CD14-positive monocyte (primary cell): Measurements from ENCODE around the gene SH2D3C. TPM values are rescaled to one million over a fixed set of nuclear protein-coding genes. Genes with fewer than 3 reads are reported as not detected.

Experiments
- DNase-seq, 3 donors: peaks; one replicate each; pipeline ENCODE4 v3.0.0-alpha.2; 2011 to 2022
- H2AFZ ChIP-seq: 2 replicates; pipeline ENCODE4 v1.6.0; 2012; ENCODE audit warnings: mild to moderate bottlenecking, low read depth, low read length, inconsistent platforms; ENCODE audit not compliant: insufficient read depth, poor library complexity, severe bottlenecking
- H3K27ac ChIP-seq, 2 donors: 1 replicate in 1 of 2; 2 replicates in 1 of 2; pipeline ENCODE4 v1.5.1; 2012 to 2013; ENCODE audit warnings: low read length in 2 of 2, control low read depth in 1 of 2, inconsistent platforms in 1 of 2, low read depth in 1 of 2, mild to moderate bottlenecking in 1 of 2
- H3K27me3 ChIP-seq, 2 donors: one replicate each; pipeline versions ENCODE4 v1.6.0 to v1.6.1; 2011 to 2013; ENCODE audit warnings: low read length in 2 of 2; ENCODE audit not compliant: control insufficient read depth in 2 of 2, insufficient read depth in 2 of 2
- H3K36me3 ChIP-seq, 2 donors: replicated peaks in 1 of 2; 1 replicate in 1 of 2; 2 replicates in 1 of 2; pipeline versions ENCODE4 v1.5.1 to v1.6.1; 2012 to 2013; ENCODE audit warnings: low read length in 2 of 2, control low read depth in 1 of 2, inconsistent platforms in 1 of 2, mild to moderate bottlenecking in 1 of 2; ENCODE audit not compliant: insufficient read depth in 2 of 2, control insufficient read depth in 1 of 2
- H3K4me1 ChIP-seq, 2 donors: 1 replicate in 1 of 2; 2 replicates in 1 of 2; pipeline versions ENCODE4 v1.5.1 to v1.6.1; 2012 to 2013; ENCODE audit warnings: low read length in 2 of 2, control low read depth in 1 of 2, inconsistent platforms in 1 of 2, mild to moderate bottlenecking in 1 of 2, moderate library complexity in 1 of 2; ENCODE audit not compliant: insufficient read depth in 2 of 2, control insufficient read depth in 1 of 2
- H3K4me2 ChIP-seq: replicated peaks from 2 replicates; pipeline ENCODE3; 2012; ENCODE audit warnings: low read length, moderate library complexity, mild to moderate bottlenecking; ENCODE audit not compliant: poor library complexity, severe bottlenecking; ENCODE audit errors: extremely low read depth
- H3K4me3 ChIP-seq, 3 experiments: fragments of 200-600 bp in 1 of 3; sonication (generic) in 1 of 3; replicated peaks in 1 of 3; 1 replicate in 2 of 3; 2 replicates in 1 of 3; pipeline ENCODE4 v1.5.1; 2011 to 2013; ENCODE audit warnings: low read length in 3 of 3, mild to moderate bottlenecking in 3 of 3, control low read depth in 2 of 3, low read depth in 2 of 3, inconsistent platforms in 1 of 3, moderate library complexity in 1 of 3
- H3K79me2 ChIP-seq: 2 replicates; pipeline ENCODE4 v1.6.0; 2012; ENCODE audit warnings: mild to moderate bottlenecking, control low read depth, inconsistent platforms, low read length, moderate library complexity; ENCODE audit not compliant: insufficient read depth
- H3K9ac ChIP-seq: 2 replicates; pipeline ENCODE4 v1.6.0; 2017; ENCODE audit warnings: low read length, mild to moderate bottlenecking; ENCODE audit not compliant: insufficient read depth, poor library complexity, severe bottlenecking
- H3K9me3 ChIP-seq, 2 donors: replicated peaks in 1 of 2; 1 replicate in 1 of 2; 2 replicates in 1 of 2; pipeline versions ENCODE4 v1.5.1 to v1.6.1; 2012 to 2013; ENCODE audit warnings: low read length in 2 of 2, control low read depth in 1 of 2; ENCODE audit not compliant: control insufficient read depth in 1 of 2, insufficient read depth in 1 of 2
- H4K20me1 ChIP-seq: 2 replicates; pipeline ENCODE4 v1.6.0; 2012; ENCODE audit warnings: mild to moderate bottlenecking, low read length, control low read depth, moderate library complexity; ENCODE audit not compliant: insufficient read depth
- H3K27ac Mint-ChIP-seq, 7 donors: one replicate each; pipeline ENCODE4 v1.8.0; 2020; ENCODE audit warnings: mild to moderate bottlenecking in 7 of 7, mixed read lengths in 7 of 7, moderate library complexity in 6 of 7, inconsistent platforms in 2 of 7
- H3K27me3 Mint-ChIP-seq, 3 donors: one replicate each; pipeline ENCODE4 v1.8.0; 2021 to 2022; ENCODE audit warnings: low read depth in 3 of 3, mild to moderate bottlenecking in 3 of 3, mixed read lengths in 3 of 3, moderate library complexity in 3 of 3, inconsistent platforms in 1 of 3
- H3K36me3 Mint-ChIP-seq, 2 donors: one replicate each; pipeline ENCODE4 v1.8.0; 2020; ENCODE audit warnings: mixed read lengths in 2 of 2, inconsistent platforms in 1 of 2, mild to moderate bottlenecking in 1 of 2
- H3K4me1 Mint-ChIP-seq: one replicate; pipeline ENCODE4 v1.8.0; 2020; ENCODE audit warnings: mild to moderate bottlenecking, mixed read lengths
- H3K4me3 Mint-ChIP-seq, 2 donors: one replicate each; pipeline ENCODE4 v1.8.0; 2020; ENCODE audit warnings: mild to moderate bottlenecking in 2 of 2, mixed read lengths in 2 of 2, moderate library complexity in 1 of 2
- H3K9me3 Mint-ChIP-seq, 7 donors: one replicate each; pipeline ENCODE4 v1.8.0; 2020 to 2022; ENCODE audit warnings: mixed read lengths in 7 of 7, mild to moderate bottlenecking in 6 of 7, moderate library complexity in 6 of 7, inconsistent platforms in 2 of 7
- WGBS: methylation state at CpG from one replicate; pipeline ENCODE4 v1.1.5; 2013; ENCODE audit warnings: missing lambda C conversion rate; ENCODE audit not compliant: insufficient coverage; 5-methylcytosine and 5-hydroxymethylcytosine counted together
- intact Hi-C, 2 donors: fragments of 100-400 bp; cut with micrococcal nuclease; formaldehyde crosslinking; loops; one replicate each; pipeline versions ENCODE4 v1.15.0 to v1.15.1; 2023
- polyA plus RNA-seq, 3 donors: library from polyadenylated mRNA; depleted of rRNA in 1 of 3; unstranded in 2 of 3; stranded (reverse) in 1 of 3; fragments of 300-500 nt in 2 of 3; fragments of >200 nt in 1 of 3; fragmentation: Illumina TruSeq in 2 of 3; gene quantifications; 1 replicate in 2 of 3; 2 replicates in 1 of 3; pipeline ENCODE4 v1.2.3, GENCODE V29; 2012 to 2021
- TF ChIP-seq, protein P1 (sequence below): fragments of 200-600 bp; IDR thresholded peaks from one replicate; pipeline ENCODE4 v1.8.0; 2022; ENCODE audit warnings: antibody characterized with exemption, mild to moderate bottlenecking

SH2D3C gene
- polyA plus RNA-seq, 3 donors = 11.5 to 47.3 (median 20.5) TPM

DNA sequence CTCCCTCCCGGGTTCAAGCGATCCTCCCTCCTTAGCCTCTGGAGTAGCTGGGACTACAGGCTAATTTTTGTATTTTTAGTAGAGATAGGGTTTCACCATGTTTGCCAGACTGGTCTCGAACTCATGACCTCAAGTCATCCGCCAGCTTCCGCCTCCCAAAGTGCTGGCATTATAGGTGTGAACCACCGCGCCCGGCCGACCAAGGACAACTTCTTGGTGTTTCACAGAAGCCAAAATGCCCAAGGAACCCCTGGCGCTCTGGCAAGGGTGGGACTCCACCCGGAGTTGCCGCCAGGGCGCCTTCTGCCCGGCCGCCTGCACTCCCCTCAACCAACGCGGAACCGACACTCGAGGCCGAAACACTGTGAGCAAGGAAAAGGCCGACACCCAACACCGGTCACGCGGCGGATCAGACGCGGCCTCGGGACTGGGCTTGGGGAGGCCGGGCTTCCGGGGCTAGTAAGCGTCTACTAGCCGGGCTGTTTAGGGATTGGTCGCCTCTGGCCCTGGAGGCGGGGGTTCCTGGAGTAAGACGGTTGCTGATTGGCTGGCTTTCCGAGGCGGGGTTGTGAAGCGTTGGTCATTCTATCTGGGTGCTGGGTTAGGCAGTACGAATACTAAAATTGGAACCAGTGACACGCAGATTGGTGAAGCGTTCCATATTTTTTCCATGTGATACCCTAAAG is 79.3 kb downstream of the SH2D3C start:
- DNase-seq = peak; percentile 98 to 99 (median 98)
- Histone ChIP-seq H3K79me2 (no peaks in the 10 kb centered on the region), H3K4me1 (peaks cover 7 to 8% of the 10 kb centered on the region in 2 donors), H3K36me3 (no peaks in the 10 kb centered on the region), H3K27ac (peak overlapping the region; percentile 71 to 82), H3K4me2 (peak overlapping the region; percentile 48), H2AFZ (peak overlapping the region; percentile 77), H4K20me1 (no peaks in the 10 kb centered on the region), H3K9ac (peak overlapping the region; percentile 30), H3K4me3 (peak overlapping the region in 1 of 3 experiments; percentile 27), H3K27me3 (no peaks in the 10 kb centered on the region), H3K9me3 (no peaks in the 10 kb centered on the region)
- Mint-ChIP-seq H3K27me3 (peaks cover under 1 to 6% (median 3%) of the 10 kb centered on the region in 3 donors), H3K36me3 (no peaks in the 10 kb centered on the region), H3K9me3 (peaks cover 0 to 5% (median 2%) of the 10 kb centered on the region in 7 donors), H3K4me3 (peak overlapping the region; percentile 10 to 60), H3K4me1 (peaks cover 16% of the 10 kb centered on the region), H3K27ac (peak overlapping the region; percentile 83 to 93 (median 91))
- TF ChIP-seq, protein P1, sequence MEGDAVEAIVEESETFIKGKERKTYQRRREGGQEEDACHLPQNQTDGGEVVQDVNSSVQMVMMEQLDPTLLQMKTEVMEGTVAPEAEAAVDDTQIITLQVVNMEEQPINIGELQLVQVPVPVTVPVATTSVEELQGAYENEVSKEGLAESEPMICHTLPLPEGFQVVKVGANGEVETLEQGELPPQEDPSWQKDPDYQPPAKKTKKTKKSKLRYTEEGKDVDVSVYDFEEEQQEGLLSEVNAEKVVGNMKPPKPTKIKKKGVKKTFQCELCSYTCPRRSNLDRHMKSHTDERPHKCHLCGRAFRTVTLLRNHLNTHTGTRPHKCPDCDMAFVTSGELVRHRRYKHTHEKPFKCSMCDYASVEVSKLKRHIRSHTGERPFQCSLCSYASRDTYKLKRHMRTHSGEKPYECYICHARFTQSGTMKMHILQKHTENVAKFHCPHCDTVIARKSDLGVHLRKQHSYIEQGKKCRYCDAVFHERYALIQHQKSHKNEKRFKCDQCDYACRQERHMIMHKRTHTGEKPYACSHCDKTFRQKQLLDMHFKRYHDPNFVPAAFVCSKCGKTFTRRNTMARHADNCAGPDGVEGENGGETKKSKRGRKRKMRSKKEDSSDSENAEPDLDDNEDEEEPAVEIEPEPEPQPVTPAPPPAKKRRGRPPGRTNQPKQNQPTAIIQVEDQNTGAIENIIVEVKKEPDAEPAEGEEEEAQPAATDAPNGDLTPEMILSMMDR = peak; percentile 52
- 11% methylated on average over 39 of the region's 41 CpGs for WGBS
- intact Hi-C loops = loop anchor here in 1 of 2 donors (10.0 kb wide), 1 partner anchor 94 kb away; no protein-coding TSS in a partner anchor

GRCh38 chr9:127698386-127698785 is 80.1 kb downstream of the SH2D3C start:
- no peak overlapping the region for H2AFZ ChIP-seq
- H3K4me3 Mint-ChIP-seq = no peak overlapping the region
- intact Hi-C loops = loop anchor here in 1 of 2 donors (10.0 kb wide), 1 partner anchor 94 kb away; no protein-coding TSS in a partner anchor

More at GRCh38 chr9:127698386-127698785, 80.1 kb downstream of the SH2D3C start:
- TF ChIP-seq, protein P1 = no peak
- Mint-ChIP-seq H3K4me1 (peaks cover 16% of the 10 kb centered on the region), H3K27ac (peak overlapping the region in 1 of 7 donors; percentile 83), H3K27me3 (peaks cover 0 to 6% (median 1%) of the 10 kb centered on the region in 3 donors), H3K36me3 (no peaks in the 10 kb centered on the region), H3K9me3 (peaks cover 0 to 5% (median 2%) of the 10 kb centered on the region in 7 donors)
- WGBS = 92% methylated on average over 2 of the region's 5 CpGs
- no peaks in the 10 kb centered on the region for H3K9me3 ChIP-seq
- H3K27ac ChIP-seq = no peak overlapping the region
- H3K4me1 ChIP-seq = peaks cover 7 to 8% of the 10 kb centered on the region in 2 donors
- no peak overlapping the region for H3K4me3 ChIP-seq
- H3K36me3 ChIP-seq = no peaks in the 10 kb centered on the region
- H4K20me1 ChIP-seq = no peaks in the 10 kb centered on the region
- DNase-seq = no peak
- no peak overlapping the region for H3K4me2 ChIP-seq
- H3K9ac ChIP-seq = no peak overlapping the region
- no peaks in the 10 kb centered on the region for H3K27me3 ChIP-seq
- no peaks in the 10 kb centered on the region for H3K79me2 ChIP-seq
